H1 (cell line): Measurements from ENCODE around the gene PSIP1.

Source experiments
- ATF3 ChIP-seq: IDR thresholded peaks from 2 replicates; pipeline ENCODE4 v1.6.1; 2011; ENCODE audit warnings: low read depth, mild to moderate bottlenecking, low read length; ENCODE audit not compliant: insufficient read depth
- CTCF ChIP-seq, 3 experiments: IDR thresholded peaks; 1 replicate in 2 of 3; 2 replicates in 1 of 3; pipeline versions ENCODE4 v1.5.1 to v1.6.1; 2011; ENCODE audit warnings: low read length in 3 of 3, mild to moderate bottlenecking in 3 of 3, inconsistent platforms in 2 of 3, low read depth in 1 of 3, moderate library complexity in 1 of 3; ENCODE audit not compliant: insufficient read depth in 1 of 3; ENCODE audit errors: control extremely low read depth in 1 of 3
- EP300 ChIP-seq, 2 experiments: IDR thresholded peaks; 1 replicate in 1 of 2; 2 replicates in 1 of 2; pipeline ENCODE4 v1.6.1; 2011 to 2012; ENCODE audit warnings: low read depth in 2 of 2, low read length in 2 of 2, mild to moderate bottlenecking in 2 of 2, borderline replicate concordance in 1 of 2, inconsistent platforms in 1 of 2, moderate library complexity in 1 of 2
- GTF2F1 ChIP-seq: IDR thresholded peaks from 2 replicates; pipeline ENCODE4 v1.6.1; 2012; ENCODE audit warnings: low read depth, low read length, improper control_type of control experiment, borderline replicate concordance
- HDAC2 ChIP-seq, 2 experiments: fragments of 300-600 bp in 1 of 2; sonication (generic) in 1 of 2; IDR thresholded peaks; 2 replicates each; pipeline ENCODE4 v1.6.1; 2011 to 2012; ENCODE audit warnings: low read depth in 2 of 2, low read length in 2 of 2, mild to moderate bottlenecking in 2 of 2, moderate library complexity in 2 of 2, borderline replicate concordance in 1 of 2, inconsistent platforms in 1 of 2
- KDM5A ChIP-seq: fragments of 200-600 bp; IDR thresholded peaks from 2 replicates; pipeline ENCODE4 v1.7.1; 2012; ENCODE audit warnings: mild to moderate bottlenecking, low read length, inconsistent platforms, mixed read lengths
- SP4 ChIP-seq: IDR thresholded peaks from 2 replicates; pipeline ENCODE4 v1.6.1; 2012; ENCODE audit warnings: low read length, inconsistent platforms
- TEAD4 ChIP-seq: IDR thresholded peaks from 2 replicates; pipeline ENCODE4 v1.6.1; 2012; ENCODE audit warnings: low read depth, low read length, inconsistent platforms, mixed read lengths

- TF ChIP-seq ATF3 (no peak), CTCF (IDR thresholded peaks at IDR 0.05; ENCODE audit: control extremely low read depth in 1 of 3, insufficient read depth in 1 of 3, low read depth in 1 of 3, low read length in 3 of 3) (no peak), TEAD4 (no peak), GTF2F1 (no peak), KDM5A (no peak), EP300 (IDR thresholded peaks at IDR 0.05; ENCODE audit: borderline replicate concordance in 1 of 2, low read depth in 2 of 2, low read length in 2 of 2) (no peak), HDAC2 (IDR thresholded peaks at IDR 0.05; ENCODE audit: borderline replicate concordance in 1 of 2, low read depth in 2 of 2, low read length in 2 of 2) (no peak), SP4 (no peak)
Measured at GRCh38 chr9:15426019-15426418, 84.8 kb downstream of the PSIP1 start.
